Activated CD8-positive, alpha-beta T cell treated with anti-CD3 and anti-CD28 coated beads, Interleukin-2, amount 10 ng/mL, durations not matched to agents 7 days and 5 days (primary cell): ENCODE measurements around the gene MYH9. TPM values are rescaled to one million over a fixed set of nuclear protein-coding genes. Genes with fewer than 3 reads are reported as not detected.
A peak's percentile ranks its signal among the peaks of the same experiment; 100 is the strongest.
"Not testable (repeated sequence)": the region's sequence is repeated elsewhere in the genome, so short reads cannot be mapped to it uniquely, and the experiment has no call there.

Experiments used
- ATAC-seq: fragments of 150-1000 bp; cut with Tn5 transposase; one replicate; pipeline ENCODE4 v1.10.0; 2021; ENCODE audit warnings: moderate library complexity
- CTCF ChIA-PET: fragments of 350-600 bp; sonication (Branson Sonifier 250); formaldehyde crosslinking; loops from one replicate; lab custom pipeline; 2021; ENCODE audit warnings: antibody characterized with exemption; lab: Charles Lee
- POLR2A ChIA-PET: fragments of 350-600 bp; sonication (Branson Sonifier 250); formaldehyde crosslinking; loops from one replicate; lab custom pipeline; 2021; ENCODE audit warnings: antibody characterized with exemption; lab: Charles Lee
- DNase-seq: peaks from one replicate; pipeline ENCODE4 v3.0.0-alpha.2; 2020
- H3K27ac Mint-ChIP-seq: one replicate; pipeline ENCODE4 v1.8.0; 2021; ENCODE audit warnings: mild to moderate bottlenecking, mixed read lengths
- H3K27me3 Mint-ChIP-seq: one replicate; pipeline ENCODE4 v1.8.0; 2021; ENCODE audit warnings: low read depth, mixed read lengths
- H3K36me3 Mint-ChIP-seq: one replicate; pipeline ENCODE4 v1.8.0; 2021; ENCODE audit warnings: low read depth, mixed read lengths
- H3K4me1 Mint-ChIP-seq: one replicate; pipeline ENCODE4 v1.8.0; 2021; ENCODE audit warnings: low read depth, mixed read lengths
- H3K4me3 Mint-ChIP-seq: one replicate; pipeline ENCODE4 v1.8.0; 2021; ENCODE audit warnings: mild to moderate bottlenecking, mixed read lengths
- H3K9me3 Mint-ChIP-seq: one replicate; pipeline ENCODE4 v1.8.0; 2022; ENCODE audit warnings: mixed read lengths; ENCODE audit not compliant: insufficient read depth
- total RNA-seq, 2 experiments: library from RNA; stranded (reverse); gene quantifications; one replicate each; pipeline ENCODE4 v1.2.3, GENCODE V29; 2021

The MYH9 gene
- total RNA-seq, 2 experiments from 2014 or later = 857 to 883 TPM

DNA sequence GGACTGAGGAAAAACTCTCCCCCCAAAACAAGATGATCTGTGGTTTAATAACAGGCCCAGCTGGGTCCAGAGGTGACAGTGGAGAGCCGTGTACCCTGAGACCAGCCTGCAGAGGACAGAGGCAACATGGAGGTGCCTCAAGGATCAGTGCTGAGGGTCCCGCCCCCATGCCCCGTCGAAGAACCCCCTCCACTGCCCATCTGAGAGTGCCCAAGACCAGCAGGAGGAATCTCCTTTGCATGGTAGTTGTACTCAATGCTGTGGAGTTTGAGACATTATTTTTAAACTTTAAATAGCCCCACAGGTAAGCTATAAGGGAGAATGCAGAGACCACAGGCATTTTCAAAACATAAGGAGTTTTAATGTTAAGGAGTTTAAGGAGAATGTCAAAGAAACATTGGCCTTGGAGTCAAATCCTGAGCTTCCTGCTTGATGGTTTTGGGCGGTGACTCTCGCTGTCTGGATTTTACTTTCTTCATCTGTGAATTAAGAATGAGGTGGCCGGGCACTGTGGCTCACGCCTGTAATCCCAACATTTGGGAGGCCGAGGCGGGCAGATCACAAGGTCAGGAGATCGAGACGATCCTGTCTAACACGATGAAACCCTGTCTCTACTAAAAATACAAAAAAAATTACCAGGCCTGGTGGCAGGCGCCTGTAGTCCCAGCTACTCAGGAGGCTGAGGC lies 128.0 kb downstream of the MYH9 start:
- Mint-ChIP-seq H3K36me3 (peaks cover 71% of the 10 kb centered on the region), H3K27ac (peak overlapping the region; percentile 85), H3K4me1 (peaks cover 51% of the 10 kb centered on the region), H3K27me3 (no peaks in the 10 kb centered on the region), H3K9me3 (no peaks in the 10 kb centered on the region), H3K4me3 (peak overlapping the region; percentile 3)
- no peak for ATAC-seq
- POLR2A ChIA-PET = interaction anchor here (1.4 kb wide), 1 partner anchor 20 kb away, joined by 4 read pairs; the partner anchor contains the start of gene APOL2
- no peak for DNase-seq
- CTCF ChIA-PET = interaction anchor here (2.2 to 4.5 kb wide), 2 partner anchors 18 to 21 kb away, joined by 9 to 25 read pairs; partner anchors contain the start of gene APOL2

DNA sequence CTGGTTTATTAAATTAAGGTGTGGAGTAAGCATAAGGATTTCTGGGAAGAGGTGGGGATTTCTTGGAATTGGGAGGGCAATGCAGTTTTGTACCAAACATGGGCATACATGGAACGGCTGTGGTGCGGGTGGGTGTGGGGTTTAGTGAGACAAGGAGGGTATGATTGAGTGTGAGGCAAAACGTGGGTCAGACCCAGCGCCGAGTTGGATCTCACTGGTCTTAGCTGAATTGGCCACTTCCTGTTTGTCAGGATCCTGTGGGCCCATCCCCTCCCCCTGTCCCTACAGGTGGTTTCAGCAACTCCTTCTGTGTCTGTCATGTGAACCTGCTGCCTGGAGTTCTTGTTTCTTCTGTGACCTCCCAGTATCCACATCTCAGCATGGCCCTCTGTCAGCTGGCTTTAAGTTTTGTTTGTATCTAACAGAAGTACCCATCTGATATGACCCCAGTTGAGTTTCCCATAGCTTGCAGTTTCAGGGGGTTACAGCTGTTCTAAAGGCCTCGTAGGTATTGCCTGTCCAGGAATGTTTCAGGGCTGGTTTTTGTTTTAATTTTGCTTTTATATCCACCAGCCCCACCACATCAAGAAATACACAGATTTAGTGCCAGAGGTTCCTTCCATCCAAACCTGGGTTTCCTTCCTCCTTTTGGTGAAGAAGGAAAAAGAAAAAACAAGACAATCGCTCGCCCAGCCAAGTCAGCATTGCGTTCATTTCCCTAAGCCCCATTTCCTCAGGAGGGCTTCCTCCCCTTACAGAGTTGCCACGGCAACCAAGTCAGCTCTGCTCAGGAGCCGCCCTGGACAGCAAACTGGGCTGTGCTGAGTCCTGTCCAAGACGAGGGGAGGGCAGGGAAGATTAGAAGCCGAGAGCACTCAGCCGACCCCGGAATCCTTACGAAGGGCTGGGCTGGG lies 128.8 kb downstream of the MYH9 start:
- ChIA-PET CTCF (interaction anchor here (4.5 kb wide), 1 partner anchor 20 kb away, joined by 25 read pairs; the partner anchor contains the start of gene APOL2), POLR2A (interaction anchor here (1.4 kb wide), 1 partner anchor 19 kb away, joined by 4 read pairs; the partner anchor contains the start of gene APOL2)
- H3K9me3 Mint-ChIP-seq = no peaks in the 10 kb centered on the region
- H3K4me1 Mint-ChIP-seq = peaks cover 59% of the 10 kb centered on the region
- no peaks in the 10 kb centered on the region for H3K27me3 Mint-ChIP-seq
- DNase-seq = peak; percentile 66
- peak overlapping the region; percentile 85 for H3K27ac Mint-ChIP-seq
- H3K4me3 Mint-ChIP-seq = peak overlapping the region; percentile 37
- peaks cover 71% of the 10 kb centered on the region for H3K36me3 Mint-ChIP-seq
- ATAC-seq = peak; percentile 41

DNA sequence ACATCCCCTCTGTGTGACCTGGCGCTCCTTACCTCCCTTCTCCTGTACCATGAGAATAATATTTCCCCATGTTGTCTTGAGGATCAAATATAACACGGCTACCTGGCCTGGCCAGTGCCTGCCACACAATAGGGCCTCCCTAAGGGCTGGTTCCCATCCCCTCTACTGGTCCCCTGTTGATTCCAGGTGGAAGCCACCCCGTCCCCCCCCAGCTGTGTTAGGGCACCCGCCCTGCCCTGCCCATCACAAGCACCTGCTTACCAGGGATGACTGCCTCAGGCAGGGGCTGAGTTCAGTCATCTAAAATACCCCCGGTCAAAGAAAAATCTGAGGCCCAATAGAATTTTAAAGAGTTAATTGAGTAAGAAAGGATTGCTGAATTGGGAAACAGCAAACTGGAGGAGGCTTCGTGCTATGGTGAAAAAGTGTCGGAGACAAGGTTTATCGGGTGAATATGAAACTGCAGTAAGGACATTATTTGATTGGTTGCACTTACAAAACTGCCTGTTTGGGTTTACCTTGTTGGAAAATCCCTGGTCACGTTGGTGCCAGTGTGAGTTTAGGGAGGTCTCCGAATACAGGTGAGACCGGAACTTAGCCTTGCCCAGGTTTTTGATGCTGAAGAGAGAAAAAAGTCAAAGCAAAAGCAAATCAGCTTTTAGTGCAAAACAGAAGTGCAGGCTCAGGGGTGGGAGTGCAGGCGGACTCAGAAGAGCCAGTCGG lies 129.7 kb downstream of the MYH9 start:
- peaks cover 72% of the 10 kb centered on the region for H3K36me3 Mint-ChIP-seq
- ChIA-PET CTCF (interaction anchor here (4.5 kb wide), 1 partner anchor 19 kb away, joined by 25 read pairs; the partner anchor contains the start of gene APOL2), POLR2A (interaction anchor here (1.3 kb wide), 1 partner anchor 19 kb away, joined by 3 read pairs; the partner anchor contains the start of gene APOL2)
- peak overlapping the region; percentile 37 for H3K4me3 Mint-ChIP-seq
- no peaks in the 10 kb centered on the region for H3K27me3 Mint-ChIP-seq
- peaks cover 67% of the 10 kb centered on the region for H3K4me1 Mint-ChIP-seq
- DNase-seq (no peak), ATAC-seq (no peak)
- H3K27ac Mint-ChIP-seq = peak overlapping the region; percentile 85
- H3K9me3 Mint-ChIP-seq = no peaks in the 10 kb centered on the region

DNA sequence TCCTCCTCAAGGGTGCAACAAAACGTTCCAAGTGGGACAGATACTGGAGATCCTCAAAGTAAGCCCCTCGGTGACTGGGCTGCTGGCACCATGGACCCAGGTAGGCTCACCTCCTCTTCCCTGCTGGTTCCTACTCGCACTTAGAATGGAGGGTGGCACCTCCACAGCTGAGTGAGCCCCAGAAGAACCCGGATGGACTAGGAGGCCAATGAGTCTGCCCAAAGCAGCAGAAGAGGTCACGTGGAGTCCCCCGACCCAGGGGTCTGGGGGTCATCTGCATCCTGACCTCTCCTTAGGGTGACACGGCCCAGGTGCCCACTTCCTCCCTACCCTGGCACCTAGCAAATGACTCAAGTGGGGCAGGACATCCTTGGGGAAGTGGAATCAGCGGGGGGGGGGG lies 130.5 kb downstream of the MYH9 start:
- CTCF ChIA-PET = no interaction called here
- Mint-ChIP-seq H3K4me1 (peaks cover 74% of the 10 kb centered on the region), H3K36me3 (peaks cover 67% of the 10 kb centered on the region), H3K9me3 (no peaks in the 10 kb centered on the region), H3K4me3 (no peak overlapping the region), H3K27me3 (no peaks in the 10 kb centered on the region), H3K27ac (peak overlapping the region; percentile 40)
- ATAC-seq (no peak), DNase-seq (no peak)
- POLR2A ChIA-PET = interaction anchor here (1.3 kb wide), 1 partner anchor 18 kb away, joined by 3 read pairs; the partner anchor contains the start of gene APOL2

DNA sequence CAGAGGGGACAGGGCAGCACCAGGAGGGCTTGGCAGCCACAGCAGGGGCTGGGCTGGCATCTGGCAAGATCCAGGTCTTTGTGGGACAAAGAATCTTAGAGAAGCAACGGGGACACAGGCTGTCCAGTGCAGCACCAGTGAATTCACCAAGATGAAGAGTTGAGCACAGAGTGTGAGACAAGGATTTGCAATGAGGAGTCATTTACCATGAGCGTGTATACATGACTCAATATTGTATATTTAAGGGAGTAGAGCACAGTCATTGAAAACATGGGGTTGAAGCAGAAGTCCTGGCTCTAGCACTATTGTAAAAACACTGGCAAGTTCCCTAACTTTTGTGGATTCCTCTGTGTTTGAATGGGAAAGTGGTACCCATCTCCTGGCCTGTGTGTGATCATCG lies 131.3 kb downstream of the MYH9 start:
- Mint-ChIP-seq H3K36me3 (peaks cover 62% of the 10 kb centered on the region), H3K4me3 (no peak overlapping the region), H3K27ac (peak overlapping the region; percentile 53), H3K4me1 (peaks cover 80% of the 10 kb centered on the region), H3K27me3 (no peaks in the 10 kb centered on the region), H3K9me3 (no peaks in the 10 kb centered on the region)
- CTCF ChIA-PET = no interaction called here
- ATAC-seq (no peak), DNase-seq (no peak)
- POLR2A ChIA-PET = interaction anchor here (1.3 kb wide), 1 partner anchor 17 kb away, joined by 3 read pairs; the partner anchor contains the start of gene APOL2

GRCh38 chr22:36255572-36255971 lies 132.2 kb downstream of the MYH9 start:
- CTCF ChIA-PET = not testable (repeated sequence)

DNA sequence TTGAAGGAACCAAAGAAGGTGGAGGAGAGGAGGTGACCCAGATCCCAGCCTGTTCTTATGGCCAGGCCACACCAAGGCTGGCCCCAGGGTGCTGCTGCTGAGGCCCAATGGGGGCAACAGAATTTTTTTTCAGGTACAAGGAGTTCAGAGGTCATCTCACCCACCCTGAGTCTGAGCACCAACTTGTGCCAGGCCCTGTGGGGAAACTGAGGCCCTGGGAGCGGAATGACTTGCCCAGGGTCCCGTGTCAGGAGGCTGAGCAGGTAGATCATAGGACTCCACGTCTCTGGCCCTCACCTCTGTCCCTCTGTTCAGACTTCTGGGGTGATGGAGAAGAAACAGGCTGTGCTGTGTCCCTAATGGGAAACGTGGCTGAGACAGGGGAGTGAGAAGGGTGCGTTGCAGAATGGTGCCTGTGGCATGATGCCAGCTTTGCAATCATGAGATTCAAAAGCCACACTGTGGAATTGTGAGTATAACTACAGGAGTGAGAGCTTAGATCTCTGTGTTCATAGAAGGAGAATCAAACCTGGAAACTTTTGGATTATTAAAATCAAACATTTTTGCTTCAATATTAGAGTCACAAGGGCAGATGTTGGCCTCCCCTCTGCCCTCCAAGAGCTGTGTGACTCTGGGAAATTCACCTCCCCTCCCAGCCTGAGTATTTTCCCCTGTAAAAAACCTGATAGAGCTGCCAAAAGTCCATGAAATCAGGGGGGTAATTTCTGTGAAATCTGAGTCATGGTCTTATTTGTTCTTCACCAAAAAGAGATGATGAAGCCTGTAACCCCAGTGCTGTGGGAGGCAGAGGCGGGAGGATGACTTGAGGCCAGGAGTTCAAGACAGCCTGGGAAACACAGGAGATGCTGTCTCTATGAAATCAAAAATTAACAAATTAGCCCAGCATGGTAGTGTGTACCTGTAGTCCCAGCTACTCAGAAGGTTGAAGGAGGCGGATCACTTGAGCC lies 134.0 kb downstream of the MYH9 start:
- H3K27me3 Mint-ChIP-seq = no peaks in the 10 kb centered on the region
- H3K4me3 Mint-ChIP-seq = peak overlapping the region; percentile 95
- H3K27ac Mint-ChIP-seq = peak overlapping the region; percentile 92
- ATAC-seq (peak; percentile 6), DNase-seq (no peak)
- H3K36me3 Mint-ChIP-seq = peaks cover 39% of the 10 kb centered on the region
- peaks cover 68% of the 10 kb centered on the region for H3K4me1 Mint-ChIP-seq
- ChIA-PET CTCF (interaction anchor here (0.9 to 8.1 kb wide), 7 partner anchors 9 to 234 kb away, joined by 3 to 90 read pairs (median 4); partner anchors contain the start of gene APOL2), POLR2A (interaction anchor here (0.7 to 1.2 kb wide), 2 partner anchors 14 to 15 kb away, joined by 3 to 6 read pairs; partner anchors contain the start of gene APOL2)
- H3K9me3 Mint-ChIP-seq = peaks cover 11% of the 10 kb centered on the region

More at GRCh38 chr22:36255572-36255971, 132.2 kb downstream of the MYH9 start:
- H3K9me3 Mint-ChIP-seq, POLR2A ChIA-PET, H3K27ac Mint-ChIP-seq, DNase-seq, ATAC-seq, H3K27me3 Mint-ChIP-seq: not testable (repeated sequence)
- Mint-ChIP-seq H3K36me3 (peaks cover 54% of the 10 kb centered on the region), H3K4me3 (peak overlapping the region; percentile 95), H3K4me1 (peaks cover 80% of the 10 kb centered on the region)

DNA sequence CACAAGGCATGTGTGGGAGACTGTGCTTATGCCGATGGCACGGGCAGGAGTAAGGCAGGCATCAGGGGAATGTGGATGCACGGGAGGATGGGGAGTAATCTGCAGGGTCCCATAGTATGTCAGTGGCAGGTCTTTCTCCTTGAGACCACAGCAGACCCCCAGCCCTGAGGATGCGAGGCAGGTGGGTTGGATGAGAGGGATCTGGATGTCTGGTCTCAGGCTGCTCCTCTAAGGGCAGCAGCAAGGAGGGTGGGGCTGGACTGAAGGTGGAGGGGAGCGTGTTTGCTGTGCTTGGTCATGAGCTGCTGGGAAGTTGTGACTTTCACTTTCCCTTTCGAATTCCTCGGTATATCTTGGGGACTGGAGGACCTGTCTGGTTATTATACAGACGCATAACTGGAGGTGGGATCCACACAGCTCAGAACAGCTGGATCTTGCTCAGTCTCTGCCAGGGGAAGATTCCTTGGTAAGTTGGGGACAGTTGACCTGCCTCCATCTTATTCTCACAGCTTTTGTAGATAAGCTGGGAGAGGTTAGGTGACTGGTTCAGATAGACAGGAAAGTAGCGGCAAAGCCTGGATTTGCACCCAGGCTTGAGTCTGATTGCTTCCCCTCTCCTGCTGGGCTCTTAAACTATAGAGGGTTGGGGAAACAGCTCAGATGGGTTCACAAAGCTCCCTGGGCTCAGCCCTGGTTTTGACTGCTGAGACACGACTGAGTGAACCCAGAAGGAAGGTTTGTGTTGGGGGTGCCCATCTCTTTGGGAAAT lies 134.8 kb downstream of the MYH9 start, which contains the start of gene APOL1:
TSS of gene APOL1 (plus strand) at position 380 of the 769 bp plus-strand sequence. CDS start 1,823 bp downstream, outside the sequence.
- ChIA-PET CTCF (interaction anchor here (0.9 to 8.1 kb wide), 6 partner anchors 8 to 234 kb away, joined by 3 to 90 read pairs (median 4); partner anchors contain the start of gene APOL2), POLR2A (interaction anchor here (0.7 to 1.2 kb wide), 2 partner anchors 13 to 14 kb away, joined by 3 to 6 read pairs; partner anchors contain the start of gene APOL2)
- DNase-seq = peak; percentile 76
- Mint-ChIP-seq H3K27ac (peak within 1 kb of the TSS; percentile 92), H3K9me3 (peaks cover 17% of the 10 kb centered on the region), H3K36me3 (peaks cover 31% of the 10 kb centered on the region), H3K4me1 (peaks cover 59% of the 10 kb centered on the region), H3K27me3 (no peaks in the 10 kb centered on the region), H3K4me3 (peak within 1 kb of the TSS; percentile 95)
- peak; percentile 96 for ATAC-seq

- not testable (repeated sequence) for ATAC-seq, H3K27me3 Mint-ChIP-seq, DNase-seq
- Mint-ChIP-seq H3K36me3 (peaks cover 25% of the 10 kb centered on the region), H3K9me3 (peaks cover 17% of the 10 kb centered on the region), H3K27ac (peak overlapping the region; percentile 92), H3K4me3 (peak overlapping the region; percentile 95), H3K4me1 (peaks cover 51% of the 10 kb centered on the region)
- POLR2A ChIA-PET = interaction anchor here (1.2 kb wide), 1 partner anchor 13 kb away, joined by 6 read pairs; the partner anchor contains the start of gene APOL2
- CTCF ChIA-PET = interaction anchor here (1.0 to 8.1 kb wide), 3 partner anchors 8 to 235 kb away, joined by 3 to 90 read pairs (median 13); partner anchors contain the start of gene APOL2
Observed at GRCh38 chr22:36251979-36252608, 135.7 kb downstream of the MYH9 start.
